Fibroblast of the aortic adventitia (primary cell): Measurements from ENCODE around the gene TIGD7. TPM values are rescaled to one million over a fixed set of nuclear protein-coding genes. Genes with fewer than 3 reads are reported as not detected.

Experiments
- DNase-seq: peaks from one replicate; pipeline ENCODE4 v3.0.0-alpha.2; 2010; ENCODE audit warnings: low read depth
- H3K4me3 ChIP-seq: 2 replicates; pipeline ENCODE4 v1.5.1; 2011; ENCODE audit warnings: low read depth, mild to moderate bottlenecking, control low read depth, low read length, moderate library complexity
- total RNA-seq: library from RNA; depleted of rRNA; stranded (reverse); fragments of >200 nt; gene quantifications from 2 replicates; pipeline ENCODE4 v1.2.3, GENCODE V29; 2012; ENCODE audit warnings: low replicate concordance
- TF ChIP-seq, protein P1 (sequence below): IDR thresholded peaks from 2 replicates; pipeline ENCODE4 v1.5.1; 2011; ENCODE audit warnings: mild to moderate bottlenecking, low read length, control low read depth, inconsistent platforms; ENCODE audit not compliant: insufficient read depth

TIGD7 gene
- total RNA-seq, 1 donor: 6.4 TPM

DNA sequence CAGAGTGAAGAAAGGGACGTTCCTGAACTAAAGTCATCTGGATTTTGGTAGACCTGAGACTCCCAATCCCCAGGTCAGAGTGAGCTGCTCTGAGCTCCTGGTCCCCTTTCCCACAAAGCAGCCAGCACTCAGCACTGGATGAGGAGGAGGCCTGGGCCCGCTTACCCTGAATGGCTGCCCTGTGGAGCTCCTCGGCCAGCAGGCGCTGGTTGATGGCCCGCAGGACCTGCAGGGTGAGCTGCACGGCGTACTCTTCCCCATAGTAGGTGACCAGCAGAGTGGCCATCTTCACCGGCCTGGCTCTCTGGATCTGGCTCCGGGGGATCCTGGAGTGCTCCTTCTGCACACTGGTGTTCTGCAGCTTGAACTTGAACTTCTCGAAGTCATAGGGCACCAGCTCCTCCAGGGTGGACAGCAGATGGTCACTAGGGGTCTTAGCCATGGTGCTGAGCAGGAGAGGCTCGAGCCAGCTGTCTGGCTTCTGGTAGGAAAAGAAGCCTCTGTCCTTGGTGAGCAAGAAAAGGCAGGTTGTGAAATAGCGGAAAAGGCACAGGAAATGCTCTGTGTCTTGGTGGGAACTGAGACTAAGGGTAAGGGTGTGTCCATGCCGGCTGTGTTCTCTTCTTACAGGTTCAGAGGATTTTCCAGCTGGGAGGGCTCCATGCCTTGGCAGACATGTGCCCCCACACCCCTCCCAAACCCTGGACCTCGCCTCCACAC, 48.9 kb downstream of the TIGD7 start, which contains the start of gene MEFV:
MEFV (minus strand) TSS at position 488 of the 720 bp plus-strand sequence; CDS start at position 442, 46 bp downstream.
- no peak within 1 kb of the TSS for H3K4me3 ChIP-seq
- TF ChIP-seq, protein P1, sequence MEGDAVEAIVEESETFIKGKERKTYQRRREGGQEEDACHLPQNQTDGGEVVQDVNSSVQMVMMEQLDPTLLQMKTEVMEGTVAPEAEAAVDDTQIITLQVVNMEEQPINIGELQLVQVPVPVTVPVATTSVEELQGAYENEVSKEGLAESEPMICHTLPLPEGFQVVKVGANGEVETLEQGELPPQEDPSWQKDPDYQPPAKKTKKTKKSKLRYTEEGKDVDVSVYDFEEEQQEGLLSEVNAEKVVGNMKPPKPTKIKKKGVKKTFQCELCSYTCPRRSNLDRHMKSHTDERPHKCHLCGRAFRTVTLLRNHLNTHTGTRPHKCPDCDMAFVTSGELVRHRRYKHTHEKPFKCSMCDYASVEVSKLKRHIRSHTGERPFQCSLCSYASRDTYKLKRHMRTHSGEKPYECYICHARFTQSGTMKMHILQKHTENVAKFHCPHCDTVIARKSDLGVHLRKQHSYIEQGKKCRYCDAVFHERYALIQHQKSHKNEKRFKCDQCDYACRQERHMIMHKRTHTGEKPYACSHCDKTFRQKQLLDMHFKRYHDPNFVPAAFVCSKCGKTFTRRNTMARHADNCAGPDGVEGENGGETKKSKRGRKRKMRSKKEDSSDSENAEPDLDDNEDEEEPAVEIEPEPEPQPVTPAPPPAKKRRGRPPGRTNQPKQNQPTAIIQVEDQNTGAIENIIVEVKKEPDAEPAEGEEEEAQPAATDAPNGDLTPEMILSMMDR: no peak
- DNase-seq: no peak

DNA sequence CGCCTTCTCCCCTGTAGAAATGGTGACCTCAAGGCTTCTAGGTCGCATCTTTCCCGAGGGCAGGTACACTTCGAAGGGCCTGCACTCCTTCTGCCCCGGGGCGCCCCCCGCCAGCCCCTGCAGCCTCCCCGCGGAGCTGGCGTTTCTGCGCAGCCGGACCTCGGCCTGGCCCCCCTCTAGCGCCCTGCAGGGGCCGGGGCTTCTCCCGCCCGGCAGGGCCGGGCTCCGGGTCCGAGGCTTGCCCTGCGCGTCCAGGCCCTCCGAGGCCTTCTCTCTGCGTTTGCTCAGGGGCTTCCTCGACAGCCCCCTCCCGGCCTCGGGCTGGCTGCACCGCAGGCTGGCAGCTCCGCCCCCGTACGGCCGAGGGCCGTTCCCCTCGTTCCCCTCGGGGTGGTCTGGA, 50.9 kb downstream of the TIGD7 start:
- no peak for DNase-seq
- H3K4me3 ChIP-seq: no peak overlapping the region
- TF ChIP-seq, protein P1: no peak

DNA sequence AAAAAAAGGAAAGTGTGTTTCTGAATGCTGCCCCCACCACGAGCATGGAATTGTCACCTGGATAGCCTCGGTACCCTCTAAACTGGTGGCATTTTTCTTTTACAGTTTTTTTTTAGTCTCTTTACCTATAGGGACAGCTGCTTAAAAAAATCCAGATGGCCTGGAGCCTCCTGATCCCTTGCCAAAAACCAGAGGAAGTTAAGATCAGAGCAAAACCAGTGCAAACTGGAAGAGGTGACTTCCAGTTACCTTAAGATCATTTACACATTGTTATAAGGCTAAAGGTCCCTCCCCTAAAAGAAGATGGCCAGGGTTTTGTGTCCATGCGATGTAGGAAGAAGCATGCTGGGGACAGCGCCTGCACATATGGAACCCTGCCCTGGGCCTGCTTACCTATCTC, 52.3 kb downstream of the TIGD7 start:
- no peak for DNase-seq
- no peak overlapping the region for H3K4me3 ChIP-seq
- TF ChIP-seq, protein P1: no peak

DNA sequence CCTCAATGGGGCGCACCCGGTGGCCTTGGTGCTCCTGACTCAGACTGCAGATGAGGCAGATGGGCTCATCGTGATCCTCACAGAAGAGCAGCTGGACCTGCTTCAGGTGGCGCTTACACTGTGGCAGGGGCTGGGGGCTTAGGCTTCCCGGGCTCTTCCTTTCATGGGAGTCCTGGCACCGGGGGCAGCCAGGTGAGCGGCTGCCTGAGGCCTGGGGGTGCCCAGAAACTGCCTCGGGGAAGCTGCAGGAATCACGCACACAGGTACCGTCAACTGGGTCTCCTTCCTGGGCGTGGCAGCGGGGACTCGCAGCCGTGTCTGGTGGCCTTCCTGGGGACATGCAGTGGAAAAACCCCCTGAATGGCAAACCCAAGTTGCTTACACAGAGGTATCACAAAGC, 55.8 kb downstream of the TIGD7 start:
- DNase-seq: no peak
- TF ChIP-seq, protein P1: no peak
- no peak overlapping the region for H3K4me3 ChIP-seq

DNA sequence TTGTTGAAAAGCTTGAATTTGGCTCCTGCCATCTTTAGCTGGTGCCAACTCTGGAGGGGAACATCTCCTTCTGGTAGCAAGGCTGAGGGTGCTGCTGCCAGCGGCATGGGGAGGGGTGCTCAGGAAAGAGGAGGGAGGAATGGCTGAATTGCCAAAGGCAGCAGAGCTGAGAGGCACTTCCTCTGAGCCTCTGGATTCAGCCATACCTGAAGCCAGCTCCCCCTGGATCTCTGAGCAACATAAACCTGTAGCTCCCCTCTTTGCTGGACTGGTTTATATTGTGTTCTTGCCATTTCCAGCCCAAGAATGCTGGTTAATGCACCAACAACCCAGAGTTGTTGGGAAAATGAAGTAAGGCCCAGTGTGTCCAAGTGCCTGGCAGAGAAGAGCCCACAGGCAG, 56.2 kb downstream of the TIGD7 start:
- TF ChIP-seq, protein P1: no peak
- H3K4me3 ChIP-seq: no peak overlapping the region

More for the DNA sequence above, 56.2 kb downstream of the TIGD7 start:
- DNase-seq: no peak

Other genes starting within 250 kb of the TIGD7 start
- 7.6 and 7.8 TPM in 2 replicates for gene IL32, start 239.8 kb downstream of the TIGD7 start, total RNA-seq
- gene ZSCAN10, start 206.1 kb downstream of the TIGD7 start, total RNA-seq: not detected in 2 replicates
- gene ZNF205, start 192.8 kb downstream of the TIGD7 start, total RNA-seq: 12.3 and 14.7 TPM in 2 replicates
- gene ZNF213, start 170.4 kb downstream of the TIGD7 start, total RNA-seq: 6.9 and 7.0 TPM in 2 replicates
- gene OR1F1, start 117.2 kb downstream of the TIGD7 start, total RNA-seq: not detected in 2 replicates
- 6.6 and 9.7 TPM in 2 replicates for gene ZNF200, start 70.3 kb downstream of the TIGD7 start, total RNA-seq
- under 0.01 TPM in 1 of 2 replicates, not detected in the other for gene MEFV, start 48.8 kb downstream of the TIGD7 start, total RNA-seq
- gene ZNF263, start 21.9 kb downstream of the TIGD7 start, total RNA-seq: 30.6 and 95.5 TPM in 2 replicates
- 14.6 and 23.6 TPM in 2 replicates for gene ZNF75A, start 67 bp upstream of the TIGD7 start, total RNA-seq
- gene OR2C1, start 50.5 kb upstream of the TIGD7 start, total RNA-seq: 0.09 TPM in 1 of 2 replicates, not detected in the other
- gene ZSCAN32, start 95.6 kb upstream of the TIGD7 start, total RNA-seq: 9.0 and 12.7 TPM in 2 replicates
- 8.0 TPM in 2 replicates for gene ZNF174, start 95.8 kb upstream of the TIGD7 start, total RNA-seq
- gene ZNF597, start 138.1 kb upstream of the TIGD7 start, total RNA-seq: 2.5 and 2.8 TPM in 2 replicates
- 13.0 and 16.6 TPM in 2 replicates for gene NAA60, start 138.2 kb upstream of the TIGD7 start, total RNA-seq
- not detected in 2 replicates for gene C16orf90, start 190.1 kb upstream of the TIGD7 start, total RNA-seq
- gene CLUAP1, start 195.6 kb upstream of the TIGD7 start, total RNA-seq: 20.9 and 105 TPM in 2 replicates